ENCODE measurements around the gene MKI67.

MKI67 gene

GRCh38 chr10:128091636-128092210, 34.5 kb downstream of the MKI67 start:
- no peaks in the 10 kb centered on the region for H3K4me1 ChIP-seq (ENCODE audit: control insufficient read depth, insufficient read depth, low read length)
- no peak overlapping the region for H3K4me3 ChIP-seq (ENCODE audit: low read length)
- no peaks in the 10 kb centered on the region for H3K9me3 ChIP-seq (ENCODE audit: control insufficient read depth, low read length)
- DNase-seq (ENCODE audit: low read depth) = no peak
- H3K27me3 ChIP-seq (replicated peaks; ENCODE audit: control insufficient read depth, insufficient read depth, low read length) = peaks cover 14% of the 10 kb centered on the region
- no peak overlapping the region for H3K9ac ChIP-seq (ENCODE audit: low read length)
- H3K36me3 ChIP-seq (ENCODE audit: control insufficient read depth, insufficient read depth, low read length, severe bottlenecking) = no peaks in the 10 kb centered on the region

- Histone ChIP-seq H3K36me3 (ENCODE audit: control insufficient read depth, insufficient read depth, low read length, severe bottlenecking) (no peaks in the 10 kb centered on the region), H3K4me1 (ENCODE audit: control insufficient read depth, insufficient read depth, low read length) (no peaks in the 10 kb centered on the region), H3K9me3 (ENCODE audit: control insufficient read depth, low read length) (no peaks in the 10 kb centered on the region), H3K9ac (ENCODE audit: low read length) (no peak overlapping the region), H3K27me3 (replicated peaks; ENCODE audit: control insufficient read depth, insufficient read depth, low read length) (peaks cover 14% of the 10 kb centered on the region), H3K4me3 (ENCODE audit: low read length) (no peak overlapping the region)
- DNase-seq (ENCODE audit: low read depth) = no peak
These were observed 38.1 kb downstream of the MKI67 start for GRCh38 chr10:128087884-128088709.

- no peaks in the 10 kb centered on the region for H3K4me1 ChIP-seq (ENCODE audit: control insufficient read depth, insufficient read depth, low read length)
- no peaks in the 10 kb centered on the region for H3K36me3 ChIP-seq (ENCODE audit: control insufficient read depth, insufficient read depth, low read length, severe bottlenecking)
- H3K27me3 ChIP-seq (replicated peaks; ENCODE audit: control insufficient read depth, insufficient read depth, low read length) = peaks cover 14% of the 10 kb centered on the region
- DNase-seq (ENCODE audit: low read depth) = no peak
- no peak overlapping the region for H3K9ac ChIP-seq (ENCODE audit: low read length)
- H3K4me3 ChIP-seq (ENCODE audit: low read length) = no peak overlapping the region
- H3K9me3 ChIP-seq (ENCODE audit: control insufficient read depth, low read length) = no peaks in the 10 kb centered on the region
These were observed 38.9 kb downstream of the MKI67 start for GRCh38 chr10:128087146-128087883.

GRCh38 chr10:128086003-128086863, 40.0 kb downstream of the MKI67 start:
- no peak overlapping the region for H3K4me3 ChIP-seq (ENCODE audit: low read length)
- H3K27me3 ChIP-seq (replicated peaks; ENCODE audit: control insufficient read depth, insufficient read depth, low read length) = peaks cover 14% of the 10 kb centered on the region
- H3K9ac ChIP-seq (ENCODE audit: low read length) = no peak overlapping the region
- no peaks in the 10 kb centered on the region for H3K4me1 ChIP-seq (ENCODE audit: control insufficient read depth, insufficient read depth, low read length)
- H3K9me3 ChIP-seq (ENCODE audit: control insufficient read depth, low read length) = no peaks in the 10 kb centered on the region
- DNase-seq (ENCODE audit: low read depth) = no peak
- no peaks in the 10 kb centered on the region for H3K36me3 ChIP-seq (ENCODE audit: control insufficient read depth, insufficient read depth, low read length, severe bottlenecking)

- no peak overlapping the region for H3K4me3 ChIP-seq (ENCODE audit: low read length)
- H3K9me3 ChIP-seq (ENCODE audit: control insufficient read depth, low read length) = no peaks in the 10 kb centered on the region
- peaks cover 7% of the 10 kb centered on the region for H3K27me3 ChIP-seq (replicated peaks; ENCODE audit: control insufficient read depth, insufficient read depth, low read length)
- H3K4me1 ChIP-seq (ENCODE audit: control insufficient read depth, insufficient read depth, low read length) = no peaks in the 10 kb centered on the region
- H3K36me3 ChIP-seq (ENCODE audit: control insufficient read depth, insufficient read depth, low read length, severe bottlenecking) = no peaks in the 10 kb centered on the region
- DNase-seq (ENCODE audit: low read depth) = no peak
- no peak overlapping the region for H3K9ac ChIP-seq (ENCODE audit: low read length)
These were observed 41.2 kb downstream of the MKI67 start for GRCh38 chr10:128084991-128085390.

- Histone ChIP-seq H3K9ac (ENCODE audit: low read length) (no peak overlapping the region), H3K9me3 (ENCODE audit: control insufficient read depth, low read length) (no peaks in the 10 kb centered on the region), H3K4me1 (ENCODE audit: control insufficient read depth, insufficient read depth, low read length) (no peaks in the 10 kb centered on the region)
These were observed 41.9 kb downstream of the MKI67 start for GRCh38 chr10:128084364-128084763.

GRCh38 chr10:128083191-128083895, 42.9 kb downstream of the MKI67 start:
- Histone ChIP-seq H3K27me3 (replicated peaks; ENCODE audit: control insufficient read depth, insufficient read depth, low read length) (no peaks in the 10 kb centered on the region), H3K9ac (ENCODE audit: low read length) (no peak overlapping the region), H3K4me1 (ENCODE audit: control insufficient read depth, insufficient read depth, low read length) (no peaks in the 10 kb centered on the region), H3K9me3 (ENCODE audit: control insufficient read depth, low read length) (no peaks in the 10 kb centered on the region), H3K4me3 (ENCODE audit: low read length) (no peak overlapping the region), H3K36me3 (ENCODE audit: control insufficient read depth, insufficient read depth, low read length, severe bottlenecking) (no peaks in the 10 kb centered on the region)
- no peak for DNase-seq (ENCODE audit: low read depth)

More at GRCh38 chr10:128084364-128084763, 41.9 kb downstream of the MKI67 start:
- Histone ChIP-seq H3K36me3 (ENCODE audit: control insufficient read depth, insufficient read depth, low read length, severe bottlenecking) (no peaks in the 10 kb centered on the region), H3K27me3 (replicated peaks; ENCODE audit: control insufficient read depth, insufficient read depth, low read length) (peaks cover under 1% of the 10 kb centered on the region), H3K4me3 (ENCODE audit: low read length) (no peak overlapping the region)
- no peak for DNase-seq (ENCODE audit: low read depth)

- H3K36me3 ChIP-seq (ENCODE audit: control insufficient read depth, insufficient read depth, low read length, severe bottlenecking) = no peaks in the 10 kb centered on the region
- no peak overlapping the region for H3K4me3 ChIP-seq (ENCODE audit: low read length)
- no peak for DNase-seq (ENCODE audit: low read depth)
- no peaks in the 10 kb centered on the region for H3K27me3 ChIP-seq (replicated peaks; ENCODE audit: control insufficient read depth, insufficient read depth, low read length)
- no peak overlapping the region for H3K9ac ChIP-seq (ENCODE audit: low read length)
- H3K4me1 ChIP-seq (ENCODE audit: control insufficient read depth, insufficient read depth, low read length) = no peaks in the 10 kb centered on the region
- H3K9me3 ChIP-seq (ENCODE audit: control insufficient read depth, low read length) = no peaks in the 10 kb centered on the region
These were observed 44.5 kb downstream of the MKI67 start for GRCh38 chr10:128081720-128082119.

- H3K27me3 ChIP-seq (replicated peaks; ENCODE audit: control insufficient read depth, insufficient read depth, low read length) = no peaks in the 10 kb centered on the region
- DNase-seq (ENCODE audit: low read depth) = no peak
- no peaks in the 10 kb centered on the region for H3K36me3 ChIP-seq (ENCODE audit: control insufficient read depth, insufficient read depth, low read length, severe bottlenecking)
- H3K9ac ChIP-seq (ENCODE audit: low read length) = no peak overlapping the region
- no peak overlapping the region for H3K4me3 ChIP-seq (ENCODE audit: low read length)
- H3K9me3 ChIP-seq (ENCODE audit: control insufficient read depth, low read length) = no peaks in the 10 kb centered on the region
- H3K4me1 ChIP-seq (ENCODE audit: control insufficient read depth, insufficient read depth, low read length) = no peaks in the 10 kb centered on the region
These were observed 45.0 kb downstream of the MKI67 start for GRCh38 chr10:128081222-128081621.

GRCh38 chr10:128080641-128081040, 45.6 kb downstream of the MKI67 start:
- no peak overlapping the region for H3K4me3 ChIP-seq (ENCODE audit: low read length)
- DNase-seq (ENCODE audit: low read depth) = no peak
- no peaks in the 10 kb centered on the region for H3K27me3 ChIP-seq (replicated peaks; ENCODE audit: control insufficient read depth, insufficient read depth, low read length)
- no peaks in the 10 kb centered on the region for H3K9me3 ChIP-seq (ENCODE audit: control insufficient read depth, low read length)
- no peak overlapping the region for H3K9ac ChIP-seq (ENCODE audit: low read length)
- no peaks in the 10 kb centered on the region for H3K36me3 ChIP-seq (ENCODE audit: control insufficient read depth, insufficient read depth, low read length, severe bottlenecking)
- no peaks in the 10 kb centered on the region for H3K4me1 ChIP-seq (ENCODE audit: control insufficient read depth, insufficient read depth, low read length)

Measured in adipocyte (in vitro differentiated cells).